GM18907 (cell line): ENCODE data around the gene TNNI2.

Experiments
- ATAC-seq: cut with Tn5 transposase; IDR thresholded peaks from one replicate; pipeline ENCODE4 v1.9.1; 2021; ENCODE audit warnings: mild to moderate bottlenecking, moderate library complexity; ENCODE audit not compliant: unreplicated experiment

Gene TNNI2

DNA sequence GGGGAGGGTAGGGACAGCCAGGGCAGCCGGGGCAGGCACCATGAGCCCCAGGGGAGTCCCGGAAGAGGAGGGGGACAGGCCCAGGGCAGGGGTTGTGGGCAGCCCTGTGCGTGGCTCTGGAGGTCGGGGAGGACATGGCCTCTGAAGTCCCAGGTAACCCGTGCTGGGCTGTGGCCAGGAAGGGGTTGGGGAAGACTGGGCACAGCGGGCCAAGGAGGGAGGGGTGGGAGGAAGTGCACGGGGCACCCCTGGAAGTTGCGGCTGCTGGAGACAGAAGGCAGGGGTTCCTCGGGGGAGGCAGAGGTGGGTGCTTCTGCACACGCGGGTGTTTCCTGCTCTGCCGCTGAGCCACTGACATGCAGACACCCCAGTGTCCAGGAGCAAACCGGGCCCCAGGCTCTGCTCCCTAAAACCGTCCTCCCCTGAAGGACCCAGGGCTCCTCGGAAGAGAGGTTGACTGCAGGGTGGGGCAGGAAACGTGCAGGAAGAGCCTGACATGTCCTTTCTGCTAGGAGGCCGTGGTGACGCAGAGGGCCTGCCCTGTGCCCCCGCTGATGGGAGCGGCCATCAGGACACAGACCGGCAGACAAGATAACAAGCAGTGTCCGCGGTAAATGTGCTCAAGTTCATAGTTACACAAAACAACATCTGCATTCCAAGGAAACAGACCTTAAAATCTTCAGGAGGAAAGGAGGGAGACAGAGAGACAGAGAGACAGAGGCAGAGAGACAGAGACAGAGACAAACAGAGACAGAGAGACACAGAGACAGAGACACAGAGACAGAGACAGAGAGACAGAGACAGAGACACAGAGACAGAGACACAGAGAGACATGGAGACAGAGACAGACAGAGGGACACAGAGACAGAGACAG, 5.7 kb downstream of the TNNI2 start:
- ATAC-seq: no peak

- no peak for ATAC-seq
Observed at GRCh38 chr11:1845095-1845429, 6.3 kb downstream of the TNNI2 start.

GRCh38 chr11:1845561-1846452, 7.0 kb downstream of the TNNI2 start:
- no peak for ATAC-seq

- no peak for ATAC-seq
Observed at GRCh38 chr11:1846453-1846932, 7.7 kb downstream of the TNNI2 start.

DNA sequence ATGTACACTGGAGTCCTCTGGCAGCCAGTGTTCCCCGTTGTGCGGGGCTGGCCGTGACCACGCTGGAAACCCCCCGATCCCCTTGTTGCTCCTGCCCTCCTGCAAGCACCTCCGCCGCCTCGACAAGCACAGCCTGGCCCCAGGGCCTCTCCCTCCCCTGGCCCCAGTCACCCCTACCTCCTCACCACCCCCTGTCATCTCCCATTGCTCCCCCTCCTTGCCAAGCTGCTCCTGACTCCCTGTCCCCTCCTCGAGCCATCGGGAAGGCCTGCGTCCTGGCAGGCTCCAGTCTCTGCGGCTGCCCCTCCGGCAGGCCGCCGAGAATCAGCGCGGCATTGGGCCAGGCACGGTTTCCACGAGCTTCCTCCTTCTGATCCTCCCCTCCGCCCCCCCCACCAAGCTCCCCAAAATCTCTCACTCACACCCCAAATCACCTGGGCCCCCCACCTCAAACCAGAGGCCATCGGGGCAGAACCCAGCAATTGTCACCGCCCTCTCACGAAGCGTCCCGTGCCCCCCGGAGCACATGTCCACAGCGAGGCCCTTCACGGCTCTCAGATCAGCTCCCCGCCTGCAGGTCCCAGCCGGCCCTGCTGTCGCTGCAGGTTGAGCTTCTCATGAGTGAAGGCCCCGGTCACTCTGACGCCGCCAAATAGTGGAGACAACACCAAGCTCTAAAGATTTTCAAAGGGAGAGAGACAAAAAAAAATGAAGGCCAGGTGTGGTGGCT, 8.4 kb downstream of the TNNI2 start:
- no peak for ATAC-seq

DNA sequence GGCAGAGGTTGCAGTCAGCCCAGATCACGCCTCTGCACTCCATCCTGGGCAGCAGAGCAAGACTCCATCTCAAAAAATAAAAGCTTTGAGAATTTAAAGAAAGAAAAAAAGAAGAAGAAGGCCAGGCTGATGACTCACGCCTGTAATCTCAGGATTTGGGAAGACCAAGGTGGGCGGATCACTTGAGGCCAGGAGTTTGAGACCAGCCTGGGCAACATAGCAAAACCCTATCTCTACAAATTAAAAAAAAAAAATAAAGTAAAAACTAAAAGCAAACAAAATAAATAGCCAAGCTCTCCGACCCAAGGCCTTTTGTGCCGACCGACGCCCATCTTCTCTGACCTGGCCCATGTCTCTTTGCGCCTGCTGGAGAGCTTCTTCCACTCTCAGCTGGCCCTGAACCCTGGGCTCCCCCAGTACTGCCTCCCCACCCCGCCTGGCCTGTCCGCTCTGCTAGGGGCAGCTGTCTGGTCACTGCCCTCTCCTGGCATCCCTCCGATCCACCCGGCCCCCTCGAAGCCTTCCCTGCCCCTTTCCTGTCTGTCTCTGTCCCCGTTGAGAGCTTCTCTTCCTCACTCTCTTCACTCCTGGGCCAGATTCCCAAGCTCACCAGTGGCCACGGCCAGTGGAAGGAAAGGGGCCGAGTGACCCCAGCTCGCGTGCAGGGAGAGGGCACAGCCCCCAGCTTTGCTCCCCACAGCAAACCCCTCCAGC, 9.3 kb downstream of the TNNI2 start:
- no peak for ATAC-seq

DNA sequence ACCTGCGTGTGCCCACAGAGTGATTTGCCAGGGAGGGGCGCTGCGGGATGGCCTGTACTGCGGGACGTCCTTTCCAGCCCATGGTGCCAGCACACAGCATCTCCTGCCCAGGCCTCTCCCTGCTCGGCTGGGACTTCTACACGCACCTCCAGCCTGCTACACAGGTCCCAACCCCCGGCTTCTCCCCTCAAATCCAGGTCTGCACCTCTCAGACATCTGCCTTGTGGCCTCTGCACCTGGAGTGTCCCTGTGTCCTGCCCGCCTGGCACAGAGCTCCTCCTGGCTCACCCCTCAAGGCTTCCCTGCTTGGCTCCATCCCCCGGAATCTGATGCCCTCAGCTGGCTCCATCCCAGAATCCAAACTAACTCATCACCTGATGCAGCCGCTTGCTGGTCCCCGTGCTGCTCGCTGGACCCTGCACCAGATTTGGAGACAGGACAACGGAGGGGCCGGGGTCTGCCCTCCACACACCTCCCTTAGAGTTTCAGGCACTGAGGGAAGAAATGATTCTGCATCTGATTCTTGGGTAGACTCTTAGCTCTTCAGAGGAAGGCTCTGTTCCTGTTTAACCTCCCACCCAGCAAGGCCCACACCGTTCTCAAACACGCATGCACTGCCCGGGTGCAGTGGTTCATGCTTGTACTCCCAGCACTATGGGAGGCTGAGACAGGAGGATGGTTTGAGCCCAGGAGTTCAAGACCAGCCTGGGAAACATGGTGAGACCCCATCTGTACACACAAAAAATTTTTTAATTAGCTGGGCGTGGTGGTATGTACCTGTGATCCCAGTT, 10.1 kb downstream of the TNNI2 start:
- ATAC-seq: no peak

GRCh38 chr11:1851468-1852180, 12.8 kb downstream of the TNNI2 start:
- ATAC-seq: no peak

- ATAC-seq: peak; percentile 3
Observed at GRCh38 chr11:1852271-1852876, 13.6 kb downstream of the TNNI2 start.

GRCh38 chr11:1852877-1853276, 14.1 kb downstream of the TNNI2 start, which contains the start of gene LSP1:
LSP1 (plus strand) TSS chr11:1853084; CDS start chr11:1853145, 61 bp downstream.
- ATAC-seq: peak; percentile 43

DNA sequence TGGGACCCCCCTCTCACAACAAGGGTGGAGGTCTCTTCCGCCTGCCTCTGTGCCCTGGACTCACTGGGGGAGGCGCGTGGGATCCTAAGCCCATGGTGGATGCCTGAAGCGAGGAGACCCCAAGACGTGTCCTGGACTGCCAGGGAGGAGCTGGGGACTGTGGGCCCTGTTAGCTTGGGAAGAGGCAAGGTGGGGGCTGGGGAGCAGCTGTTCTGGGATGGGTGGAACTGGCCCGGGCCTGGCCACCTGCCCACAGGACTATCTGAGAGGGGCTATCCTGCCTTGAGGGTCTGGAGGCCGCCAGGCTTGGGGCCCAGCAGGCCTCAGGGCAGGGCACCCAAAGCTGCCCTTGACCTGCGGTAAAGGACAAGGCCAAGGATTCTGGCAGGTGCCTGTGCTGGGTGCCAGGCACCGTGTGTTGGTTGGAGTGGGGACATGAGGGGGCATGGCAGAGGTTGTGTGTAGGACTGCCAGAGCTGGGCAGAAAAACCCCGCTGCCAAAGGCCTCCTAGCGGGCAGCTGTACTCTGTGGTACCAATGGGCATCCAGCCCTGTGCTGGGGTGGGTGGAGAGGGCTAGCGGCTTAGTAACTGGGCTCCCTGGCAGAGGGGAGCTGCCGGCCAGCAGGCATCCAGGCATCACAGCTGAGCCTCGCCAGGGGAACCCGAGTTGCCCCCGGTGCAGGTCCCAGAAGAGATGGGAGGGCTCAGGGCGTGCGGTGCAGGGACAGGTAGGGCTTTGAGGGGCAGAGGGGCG, 14.8 kb downstream of the TNNI2 start:
- no peak for ATAC-seq

DNA sequence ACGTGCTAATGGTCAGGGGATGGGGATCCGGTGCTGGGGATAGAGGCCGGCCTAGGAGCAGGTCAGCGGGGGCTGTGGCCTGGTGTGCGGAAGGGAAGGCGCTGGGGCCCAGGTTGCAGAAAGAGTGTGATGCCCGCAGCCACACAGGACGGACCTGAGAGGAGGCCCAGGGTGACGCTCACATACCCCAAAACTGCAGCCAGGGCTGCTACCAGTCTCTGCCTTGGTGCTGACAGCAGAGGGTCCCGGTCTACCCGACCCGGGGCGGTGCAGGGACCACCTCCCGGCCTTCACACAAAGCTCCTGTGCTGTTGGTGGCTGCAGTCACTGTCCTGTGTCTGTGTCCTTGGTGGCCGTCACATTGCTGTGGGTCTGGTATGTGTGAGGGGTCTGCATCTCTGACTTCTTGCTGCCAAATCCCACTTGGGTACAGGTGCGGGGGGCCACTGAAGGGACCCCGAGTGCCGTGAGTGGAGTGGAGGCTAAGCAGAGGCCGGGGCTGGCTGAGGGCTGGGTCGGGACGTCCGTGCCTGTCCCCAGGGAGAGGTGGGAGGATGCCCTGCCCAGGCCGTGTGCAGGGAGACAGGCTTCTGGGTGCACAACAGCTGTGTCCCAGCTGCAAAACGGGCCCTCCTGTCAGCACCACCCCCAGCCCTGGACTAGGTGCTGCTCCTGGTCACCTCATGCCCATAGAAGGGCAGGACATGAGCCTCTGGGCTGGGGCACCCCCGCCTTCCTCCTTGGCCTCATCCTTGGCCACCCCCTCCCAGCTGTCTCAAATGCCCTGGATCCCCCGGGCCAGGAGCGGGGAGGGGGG, 15.6 kb downstream of the TNNI2 start:
- ATAC-seq: peak; percentile 35

DNA sequence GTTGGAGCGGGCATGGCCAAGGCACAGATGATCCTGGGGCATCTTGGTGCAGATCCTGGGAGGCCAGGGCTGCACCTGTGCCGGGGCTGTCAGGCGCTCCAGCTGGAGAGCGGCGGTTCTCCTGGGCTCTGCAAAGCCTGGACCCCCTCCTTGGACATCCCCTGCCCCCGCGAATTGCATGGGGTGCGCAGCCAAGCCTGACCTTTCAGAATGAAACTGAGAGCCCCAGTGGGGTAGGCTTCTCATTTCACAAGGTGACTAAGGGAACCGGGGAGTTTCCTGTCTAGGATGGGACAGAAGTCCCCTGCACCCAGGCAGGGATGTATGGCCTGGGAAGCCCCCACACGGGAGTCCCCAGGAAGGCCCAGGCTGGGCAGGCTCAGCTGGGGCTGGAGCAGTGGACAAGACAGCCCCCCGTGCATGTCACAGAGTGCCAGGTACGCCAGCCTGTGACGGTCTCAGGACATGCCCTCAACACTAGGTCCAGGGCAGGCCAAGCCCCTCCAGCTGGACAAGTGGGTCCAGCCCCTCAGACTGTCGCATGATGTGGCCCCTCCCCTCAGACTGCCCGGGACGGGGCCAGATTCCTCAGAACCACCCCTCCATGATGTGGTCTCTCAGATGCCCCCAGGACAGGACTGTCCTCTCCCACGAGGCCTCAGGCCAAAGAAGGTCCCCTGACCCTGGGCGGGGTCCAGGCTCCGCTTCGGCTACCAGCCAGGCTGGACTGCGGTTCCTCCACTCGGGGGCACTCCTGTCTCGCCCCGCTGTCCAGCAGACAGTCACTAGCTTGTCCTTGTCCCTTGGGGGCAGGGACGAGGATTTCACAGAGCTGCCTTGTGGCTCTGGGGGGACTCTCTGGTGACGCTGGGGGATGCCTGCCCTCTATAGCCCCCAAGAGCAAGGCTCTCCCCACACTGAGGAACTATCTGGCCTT, 16.4 kb downstream of the TNNI2 start:
- ATAC-seq: peak; percentile 43

DNA sequence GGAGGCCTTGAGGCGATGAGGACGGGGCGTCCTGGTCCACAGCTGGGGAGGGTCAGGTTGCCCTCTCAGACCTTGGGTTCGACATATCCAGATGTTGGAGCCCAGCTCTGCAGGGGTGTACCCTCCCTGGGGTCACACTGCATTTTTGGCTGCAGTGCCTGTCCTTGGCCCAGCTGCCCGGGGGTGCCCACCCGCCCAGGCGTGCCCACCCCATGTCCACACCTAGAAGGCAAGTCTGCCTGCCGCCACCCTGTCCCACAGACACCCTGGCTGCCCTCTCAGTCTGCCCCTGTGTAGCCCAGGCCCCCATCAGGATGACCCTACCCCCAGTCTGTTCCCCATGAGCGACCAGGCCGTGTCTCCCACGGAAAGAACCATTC, 17.1 kb downstream of the TNNI2 start:
- no peak for ATAC-seq

DNA sequence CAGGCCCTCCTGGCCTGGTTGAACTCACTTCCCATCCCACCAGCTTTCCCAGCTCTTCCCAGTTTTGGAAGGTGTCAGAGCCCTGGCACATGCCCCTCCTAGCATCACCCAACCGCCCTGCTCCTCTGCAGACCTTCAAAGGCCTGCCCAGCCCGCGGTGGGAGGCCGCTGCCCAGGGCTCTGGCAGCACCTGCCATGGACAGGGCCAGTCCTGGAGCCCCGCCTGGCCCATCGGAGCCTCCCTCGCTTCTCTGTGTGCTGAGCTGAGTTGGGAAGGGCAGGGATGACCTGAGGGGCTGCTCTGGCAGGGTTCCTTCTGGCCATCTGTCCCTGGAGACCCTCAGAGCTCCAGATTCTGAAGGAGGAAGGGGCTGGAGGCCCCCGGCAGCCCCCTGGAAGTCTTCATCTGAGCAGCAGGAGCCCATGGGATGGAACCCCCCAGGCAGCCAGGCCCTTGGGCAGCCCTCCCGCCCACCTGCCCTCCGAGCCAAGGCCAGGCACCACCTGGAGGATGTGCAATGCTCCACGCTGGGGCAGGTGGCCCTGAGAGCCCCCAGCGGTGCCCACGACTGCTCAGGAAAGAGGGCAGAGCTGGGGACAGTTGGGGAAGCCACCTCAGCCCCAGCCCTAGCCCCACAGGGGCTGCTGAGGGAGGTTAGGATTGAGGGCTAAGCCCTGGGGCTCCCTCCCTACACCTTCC, 17.7 kb downstream of the TNNI2 start:
- no peak for ATAC-seq
